ENCODE data around the gene CHD5. TPM values are rescaled to one million over a fixed set of nuclear protein-coding genes. Genes with fewer than 3 reads are reported as not detected.

The CHD5 gene
- total RNA-seq, 1 experiment from 2014 or later, result 2.4 TPM

DNA sequence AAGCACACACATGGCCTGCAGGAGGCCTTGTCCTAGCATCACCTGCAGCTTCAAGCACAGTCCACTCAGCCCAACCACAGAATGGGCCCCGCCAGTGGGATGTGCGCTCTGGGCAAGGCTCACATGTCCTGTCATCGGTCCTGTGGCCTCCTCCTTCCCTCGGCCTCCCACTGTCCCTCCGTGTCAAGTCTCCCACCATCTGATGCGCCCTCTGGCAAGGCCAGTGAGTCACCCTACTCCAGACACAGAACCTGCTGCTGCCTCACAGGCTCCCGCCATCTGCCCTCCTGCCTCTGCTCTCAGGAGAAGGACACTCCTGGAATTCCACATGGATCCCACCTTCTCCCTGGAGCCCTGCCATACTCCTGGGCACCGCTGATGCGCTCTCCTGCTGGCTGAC lies 120.3 kb downstream of the CHD5 start:
- no peaks in the 10 kb centered on the region for H3K27me3 Mint-ChIP-seq (ENCODE audit: low read depth)
- ChIA-PET CTCF (interaction anchor here (0.5 to 2.2 kb wide), 4 partner anchors 23 to 185 kb away, joined by 3 to 7 read pairs (median 3); no protein-coding TSS in a partner anchor), POLR2A (no interaction called here)
- no peak overlapping the region for H3K4me3 Mint-ChIP-seq
- H3K9me3 Mint-ChIP-seq, result no peaks in the 10 kb centered on the region
- no peaks in the 10 kb centered on the region for H3K4me1 Mint-ChIP-seq
- no peak overlapping the region for H3K27ac Mint-ChIP-seq
- ATAC-seq (no peak), DNase-seq (ENCODE audit: low spot score) (no peak)
- TF ChIP-seq, protein P1, sequence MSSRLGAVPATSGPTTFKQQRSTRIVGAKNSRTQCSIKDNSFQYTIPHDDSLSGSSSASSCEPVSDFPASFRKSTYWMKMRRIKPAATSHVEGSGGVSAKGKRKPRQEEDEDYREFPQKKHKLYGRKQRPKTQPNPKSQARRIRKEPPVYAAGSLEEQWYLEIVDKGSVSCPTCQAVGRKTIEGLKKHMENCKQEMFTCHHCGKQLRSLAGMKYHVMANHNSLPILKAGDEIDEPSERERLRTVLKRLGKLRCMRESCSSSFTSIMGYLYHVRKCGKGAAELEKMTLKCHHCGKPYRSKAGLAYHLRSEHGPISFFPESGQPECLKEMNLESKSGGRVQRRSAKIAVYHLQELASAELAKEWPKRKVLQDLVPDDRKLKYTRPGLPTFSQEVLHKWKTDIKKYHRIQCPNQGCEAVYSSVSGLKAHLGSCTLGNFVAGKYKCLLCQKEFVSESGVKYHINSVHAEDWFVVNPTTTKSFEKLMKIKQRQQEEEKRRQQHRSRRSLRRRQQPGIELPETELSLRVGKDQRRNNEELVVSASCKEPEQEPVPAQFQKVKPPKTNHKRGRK (CRISPR knock-in tag; IDR thresholded peaks at IDR 0.05; ENCODE audit: borderline replicate concordance), result no peak
- TF ChIP-seq PRRX2 (CRISPR knock-in tag; IDR thresholded peaks at IDR 0.05) (no peak), NFYB (CRISPR knock-in tag; conservative IDR thresholded peaks at IDR 0.05; ENCODE audit: low read depth) (no peak), SMAD4 (CRISPR knock-in tag; IDR thresholded peaks at IDR 0.05) (no peak), ELF4 (CRISPR knock-in tag; IDR thresholded peaks at IDR 0.05; ENCODE audit: low read depth) (no peak), ZNF232 (CRISPR knock-in tag; IDR thresholded peaks at IDR 0.05) (no peak), RORB (CRISPR knock-in tag; IDR thresholded peaks at IDR 0.05) (no peak)
- TF ChIP-seq, protein P2, sequence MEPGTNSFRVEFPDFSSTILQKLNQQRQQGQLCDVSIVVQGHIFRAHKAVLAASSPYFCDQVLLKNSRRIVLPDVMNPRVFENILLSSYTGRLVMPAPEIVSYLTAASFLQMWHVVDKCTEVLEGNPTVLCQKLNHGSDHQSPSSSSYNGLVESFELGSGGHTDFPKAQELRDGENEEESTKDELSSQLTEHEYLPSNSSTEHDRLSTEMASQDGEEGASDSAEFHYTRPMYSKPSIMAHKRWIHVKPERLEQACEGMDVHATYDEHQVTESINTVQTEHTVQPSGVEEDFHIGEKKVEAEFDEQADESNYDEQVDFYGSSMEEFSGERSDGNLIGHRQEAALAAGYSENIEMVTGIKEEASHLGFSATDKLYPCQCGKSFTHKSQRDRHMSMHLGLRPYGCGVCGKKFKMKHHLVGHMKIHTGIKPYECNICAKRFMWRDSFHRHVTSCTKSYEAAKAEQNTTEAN (CRISPR knock-in tag; IDR thresholded peaks at IDR 0.05), result no peak
- TF ChIP-seq, protein P3, sequence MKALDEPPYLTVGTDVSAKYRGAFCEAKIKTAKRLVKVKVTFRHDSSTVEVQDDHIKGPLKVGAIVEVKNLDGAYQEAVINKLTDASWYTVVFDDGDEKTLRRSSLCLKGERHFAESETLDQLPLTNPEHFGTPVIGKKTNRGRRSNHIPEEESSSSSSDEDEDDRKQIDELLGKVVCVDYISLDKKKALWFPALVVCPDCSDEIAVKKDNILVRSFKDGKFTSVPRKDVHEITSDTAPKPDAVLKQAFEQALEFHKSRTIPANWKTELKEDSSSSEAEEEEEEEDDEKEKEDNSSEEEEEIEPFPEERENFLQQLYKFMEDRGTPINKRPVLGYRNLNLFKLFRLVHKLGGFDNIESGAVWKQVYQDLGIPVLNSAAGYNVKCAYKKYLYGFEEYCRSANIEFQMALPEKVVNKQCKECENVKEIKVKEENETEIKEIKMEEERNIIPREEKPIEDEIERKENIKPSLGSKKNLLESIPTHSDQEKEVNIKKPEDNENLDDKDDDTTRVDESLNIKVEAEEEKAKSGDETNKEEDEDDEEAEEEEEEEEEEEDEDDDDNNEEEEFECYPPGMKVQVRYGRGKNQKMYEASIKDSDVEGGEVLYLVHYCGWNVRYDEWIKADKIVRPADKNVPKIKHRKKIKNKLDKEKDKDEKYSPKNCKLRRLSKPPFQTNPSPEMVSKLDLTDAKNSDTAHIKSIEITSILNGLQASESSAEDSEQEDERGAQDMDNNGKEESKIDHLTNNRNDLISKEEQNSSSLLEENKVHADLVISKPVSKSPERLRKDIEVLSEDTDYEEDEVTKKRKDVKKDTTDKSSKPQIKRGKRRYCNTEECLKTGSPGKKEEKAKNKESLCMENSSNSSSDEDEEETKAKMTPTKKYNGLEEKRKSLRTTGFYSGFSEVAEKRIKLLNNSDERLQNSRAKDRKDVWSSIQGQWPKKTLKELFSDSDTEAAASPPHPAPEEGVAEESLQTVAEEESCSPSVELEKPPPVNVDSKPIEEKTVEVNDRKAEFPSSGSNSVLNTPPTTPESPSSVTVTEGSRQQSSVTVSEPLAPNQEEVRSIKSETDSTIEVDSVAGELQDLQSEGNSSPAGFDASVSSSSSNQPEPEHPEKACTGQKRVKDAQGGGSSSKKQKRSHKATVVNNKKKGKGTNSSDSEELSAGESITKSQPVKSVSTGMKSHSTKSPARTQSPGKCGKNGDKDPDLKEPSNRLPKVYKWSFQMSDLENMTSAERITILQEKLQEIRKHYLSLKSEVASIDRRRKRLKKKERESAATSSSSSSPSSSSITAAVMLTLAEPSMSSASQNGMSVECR (CRISPR knock-in tag; IDR thresholded peaks at IDR 0.05; ENCODE audit: borderline replicate concordance), result no peak
- TF ChIP-seq, protein P4, sequence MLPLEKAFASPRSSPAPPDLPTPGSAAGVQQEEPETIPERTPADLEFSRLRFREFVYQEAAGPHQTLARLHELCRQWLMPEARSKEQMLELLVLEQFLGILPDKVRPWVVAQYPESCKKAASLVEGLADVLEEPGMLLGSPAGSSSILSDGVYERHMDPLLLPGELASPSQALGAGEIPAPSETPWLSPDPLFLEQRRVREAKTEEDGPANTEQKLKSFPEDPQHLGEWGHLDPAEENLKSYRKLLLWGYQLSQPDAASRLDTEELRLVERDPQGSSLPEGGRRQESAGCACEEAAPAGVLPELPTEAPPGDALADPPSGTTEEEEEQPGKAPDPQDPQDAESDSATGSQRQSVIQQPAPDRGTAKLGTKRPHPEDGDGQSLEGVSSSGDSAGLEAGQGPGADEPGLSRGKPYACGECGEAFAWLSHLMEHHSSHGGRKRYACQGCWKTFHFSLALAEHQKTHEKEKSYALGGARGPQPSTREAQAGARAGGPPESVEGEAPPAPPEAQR (CRISPR knock-in tag; IDR thresholded peaks at IDR 0.05), result no peak
- TF ChIP-seq, protein P5, sequence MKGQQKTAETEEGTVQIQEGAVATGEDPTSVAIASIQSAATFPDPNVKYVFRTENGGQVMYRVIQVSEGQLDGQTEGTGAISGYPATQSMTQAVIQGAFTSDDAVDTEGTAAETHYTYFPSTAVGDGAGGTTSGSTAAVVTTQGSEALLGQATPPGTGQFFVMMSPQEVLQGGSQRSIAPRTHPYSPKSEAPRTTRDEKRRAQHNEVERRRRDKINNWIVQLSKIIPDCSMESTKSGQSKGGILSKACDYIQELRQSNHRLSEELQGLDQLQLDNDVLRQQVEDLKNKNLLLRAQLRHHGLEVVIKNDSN (CRISPR knock-in tag; IDR thresholded peaks at IDR 0.05), result no peak
- H3K36me3 Mint-ChIP-seq, result no peaks in the 10 kb centered on the region

DNA sequence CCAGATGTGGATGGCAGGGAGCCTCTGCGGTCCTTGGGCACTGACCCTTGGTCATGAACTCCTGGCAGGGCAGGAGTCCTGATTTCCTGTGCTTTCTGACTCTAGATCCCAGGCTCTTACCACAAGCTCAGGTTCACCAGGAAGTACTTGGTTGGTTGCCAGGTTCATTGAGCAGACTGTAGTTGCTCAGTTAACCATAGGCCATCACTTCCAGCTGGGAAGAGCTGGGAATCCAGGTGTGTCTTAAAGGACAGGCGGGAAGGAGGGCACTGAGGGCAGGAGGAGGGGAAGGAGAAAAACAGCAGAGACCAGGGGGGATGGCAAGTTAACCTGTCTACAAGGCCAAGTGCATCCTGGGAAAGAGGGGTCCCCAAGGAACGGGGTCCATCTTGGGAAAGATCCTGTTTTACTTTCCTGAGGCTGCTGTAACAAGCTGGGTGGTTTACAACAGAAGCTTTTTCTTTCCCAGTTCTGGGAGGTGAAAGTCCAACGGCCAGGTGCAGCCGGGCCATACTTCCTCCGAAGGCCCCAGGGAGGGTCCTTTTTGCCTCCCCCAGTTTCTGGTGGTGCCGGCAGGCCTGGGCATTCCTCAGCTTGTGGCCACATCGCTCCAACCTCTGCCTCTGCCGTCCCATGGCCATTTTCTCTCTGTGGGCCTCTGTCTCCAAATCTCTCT lies 122.8 kb downstream of the CHD5 start:
- H3K4me1 Mint-ChIP-seq, result peaks cover 11% of the 10 kb centered on the region
- no peak for DNase-seq (ENCODE audit: low spot score)
- POLR2A ChIA-PET, result no interaction called here
- no peak overlapping the region; the same call in 1 of the 2 replicates for H3K27ac Mint-ChIP-seq
- H3K36me3 Mint-ChIP-seq, result no peaks in the 10 kb centered on the region
- ATAC-seq, result no peak
- H3K27me3 Mint-ChIP-seq (ENCODE audit: low read depth), result no peaks in the 10 kb centered on the region
- TF ChIP-seq MYBL2 (CRISPR knock-in tag; IDR thresholded peaks at IDR 0.05), result no peak
- TF ChIP-seq, protein P6, sequence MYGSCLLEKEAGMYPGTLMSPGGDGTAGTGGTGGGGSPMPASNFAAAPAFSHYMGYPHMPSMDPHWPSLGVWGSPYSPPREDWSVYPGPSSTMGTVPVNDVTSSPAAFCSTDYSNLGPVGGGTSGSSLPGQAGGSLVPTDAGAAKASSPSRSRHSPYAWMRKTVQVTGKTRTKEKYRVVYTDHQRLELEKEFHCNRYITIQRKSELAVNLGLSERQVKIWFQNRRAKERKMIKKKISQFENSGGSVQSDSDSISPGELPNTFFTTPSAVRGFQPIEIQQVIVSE (CRISPR knock-in tag; IDR thresholded peaks at IDR 0.05; ENCODE audit: borderline replicate concordance), result no peak
- TF ChIP-seq MXD4 (CRISPR knock-in tag; IDR thresholded peaks at IDR 0.05; ENCODE audit: borderline replicate concordance), result no peak
- no peak for TF ChIP-seq ETV6 (CRISPR knock-in tag; IDR thresholded peaks at IDR 0.05)
- no peak for TF ChIP-seq NR1H2 (CRISPR knock-in tag; IDR thresholded peaks at IDR 0.05)
- TF ChIP-seq ZBTB21 (CRISPR knock-in tag; IDR thresholded peaks at IDR 0.05; ENCODE audit: borderline replicate concordance), result no peak
- TF ChIP-seq, protein P4 (CRISPR knock-in tag; IDR thresholded peaks at IDR 0.05), result no peak
- no peak overlapping the region for H3K4me3 Mint-ChIP-seq
- no peaks in the 10 kb centered on the region for H3K9me3 Mint-ChIP-seq
- CTCF ChIA-PET, result no interaction called here
